H1 (cell line): Measurements from ENCODE around the gene ITIH1. TPM values are rescaled to one million over a fixed set of nuclear protein-coding genes. Genes with fewer than 3 reads are reported as not detected.

Source experiments
- CTCF ChIA-PET: fragments of 300-600 bp; sonication (Branson Sonifier 250); formaldehyde crosslinking; loops from one replicate; lab custom pipeline; 2021; ENCODE audit not compliant: partially characterized antibody; lab: Charles Lee
- POLR2A ChIA-PET: fragments of 300-600 bp; sonication (Branson Sonifier 250); formaldehyde crosslinking; loops from one replicate; lab custom pipeline; 2021; ENCODE audit warnings: inconsistent platforms; ENCODE audit not compliant: partially characterized antibody; lab: Charles Lee
- DNase-seq, 2 experiments: peaks; one replicate each; pipeline versions ENCODE4 v3.0.0 to v3.0.0-alpha.2; 2010 to 2022; ENCODE audit warnings: low spot score in 2 of 2, low read depth in 1 of 2, mixed read lengths in 1 of 2
- FAIRE-seq: peaks from 2 replicates; lab custom pipeline; 2011; peaks lifted over from hg19 to GRCh38; lab: Jason Lieb, UNC
- H2AFZ ChIP-seq: 2 replicates; pipeline ENCODE4 v1.8.1; 2012; ENCODE audit warnings: low read length, inconsistent platforms
- H2AK5ac ChIP-seq: 2 replicates; pipeline ENCODE4 v1.6.1; 2013; ENCODE audit warnings: low read depth, low read length
- H2BK120ac ChIP-seq: replicated peaks from 2 replicates; pipeline ENCODE3; 2013; ENCODE audit warnings: low read depth, low read length, inconsistent platforms
- H2BK12ac ChIP-seq: 2 replicates; pipeline ENCODE4 v1.6.1; 2013; ENCODE audit warnings: low read depth, low read length
- H2BK15ac ChIP-seq: 2 replicates; pipeline ENCODE4 v1.6.1; 2013; ENCODE audit warnings: low read length
- H2BK20ac ChIP-seq: 2 replicates; pipeline ENCODE4 v1.6.1; 2013; ENCODE audit warnings: low read length
- H2BK5ac ChIP-seq: 2 replicates; pipeline ENCODE4 v1.6.1; 2013; ENCODE audit warnings: low read depth, low read length
- H3K14ac ChIP-seq: 2 replicates; pipeline ENCODE4 v1.6.1; 2013; ENCODE audit warnings: inconsistent platforms; ENCODE audit not compliant: insufficient read length
- H3K18ac ChIP-seq: 2 replicates; pipeline ENCODE4 v1.6.1; 2013; ENCODE audit warnings: low read length; ENCODE audit errors: extremely low read depth
- H3K23ac ChIP-seq: 2 replicates; pipeline ENCODE4 v1.6.1; 2013; ENCODE audit warnings: inconsistent platforms; ENCODE audit not compliant: insufficient read length
- H3K23me2 ChIP-seq: 2 replicates; pipeline ENCODE4 v1.6.1; 2013; ENCODE audit warnings: low read depth, low read length
- H3K27ac ChIP-seq: 2 replicates; pipeline ENCODE4 v1.6.1; 2011; ENCODE audit warnings: low read depth, low read length, inconsistent platforms
- H3K27me3 ChIP-seq, 4 experiments: replicated peaks in 1 of 4; 1 replicate in 1 of 4; 2 replicates in 3 of 4; pipeline versions ENCODE4 v1.6.1 to v1.8.1; 2011 to 2013; ENCODE audit warnings: low read length in 3 of 4, mild to moderate bottlenecking in 3 of 4, inconsistent platforms in 2 of 4, mixed read lengths in 2 of 4, moderate library complexity in 1 of 4; ENCODE audit not compliant: control insufficient read depth in 3 of 4, insufficient read depth in 3 of 4; ENCODE audit errors: extremely low read depth in 1 of 4
- H3K36me3 ChIP-seq, 4 experiments: 2 replicates each; pipeline versions ENCODE4 v1.6.1 to v1.8.1; 2011 to 2013; ENCODE audit warnings: mild to moderate bottlenecking in 4 of 4, low read length in 3 of 4, moderate library complexity in 2 of 4, control low read depth in 1 of 4, inconsistent platforms in 1 of 4; ENCODE audit not compliant: insufficient read depth in 4 of 4, control insufficient read depth in 2 of 4
- H3K4ac ChIP-seq: replicated peaks from 2 replicates; pipeline ENCODE3; 2013; ENCODE audit warnings: low read length, low read depth, mixed read lengths, inconsistent platforms; ENCODE audit not compliant: insufficient read length
- H3K4me1 ChIP-seq, 4 experiments: replicated peaks in 1 of 4; 1 replicate in 1 of 4; 2 replicates in 3 of 4; pipeline versions ENCODE4 v1.6.1 to v1.8.1; 2011 to 2013; ENCODE audit warnings: low read length in 3 of 4, inconsistent platforms in 2 of 4, mixed read lengths in 1 of 4; ENCODE audit not compliant: insufficient read depth in 4 of 4, control insufficient read depth in 3 of 4
- H3K4me2 ChIP-seq, 2 experiments: 2 replicates each; pipeline versions ENCODE4 v1.6.1 to v1.8.1; 2011 to 2013; ENCODE audit warnings: low read depth in 2 of 2, low read length in 2 of 2, control low read depth in 1 of 2, inconsistent platforms in 1 of 2, mild to moderate bottlenecking in 1 of 2; ENCODE audit not compliant: insufficient read depth in 1 of 2
- H3K4me3 ChIP-seq, 4 experiments: fragments of 200-600, 300-600 bp in 1 of 4; sonication (generic), shearing (Covaris generic), sonication (Bioruptor Twin) in 1 of 4; 2 replicates each; pipeline versions ENCODE4 v1.5.1 to v1.8.1; 2011 to 2016; ENCODE audit warnings: low read length in 4 of 4, low read depth in 3 of 4, control low read depth in 2 of 4, inconsistent platforms in 2 of 4, mild to moderate bottlenecking in 2 of 4, mixed read lengths in 1 of 4, moderate library complexity in 1 of 4; ENCODE audit not compliant: insufficient read depth in 2 of 4; ENCODE audit errors: extremely low read depth in 1 of 4
- H3K56ac ChIP-seq: replicated peaks from 2 replicates; pipeline ENCODE3; 2013; ENCODE audit warnings: low read depth, mild to moderate bottlenecking, mixed read lengths, low read length, inconsistent platforms; ENCODE audit not compliant: insufficient read length
- H3K79me1 ChIP-seq: 2 replicates; pipeline ENCODE4 v1.6.1; 2013; ENCODE audit warnings: low read depth, low read length, control low read depth
- H3K79me2 ChIP-seq, 2 experiments: 2 replicates each; pipeline versions ENCODE4 v1.6.1 to v1.8.1; 2012 to 2013; ENCODE audit warnings: low read length in 2 of 2, mild to moderate bottlenecking in 2 of 2, inconsistent platforms in 1 of 2; ENCODE audit not compliant: insufficient read depth in 2 of 2, control insufficient read depth in 1 of 2
- H3K9ac ChIP-seq, 4 experiments: replicated peaks in 1 of 4; 1 replicate in 1 of 4; 2 replicates in 3 of 4; pipeline versions ENCODE4 v1.6.1 to v1.8.1; 2011 to 2013; ENCODE audit warnings: low read depth in 3 of 4, low read length in 3 of 4, control low read depth in 2 of 4, mild to moderate bottlenecking in 2 of 4, moderate library complexity in 2 of 4, inconsistent platforms in 1 of 4; ENCODE audit errors: extremely low read depth in 1 of 4
- H3K9me3 ChIP-seq, 2 experiments: 2 replicates each; pipeline versions ENCODE4 v1.6.1 to v1.8.1; 2012 to 2013; ENCODE audit warnings: mild to moderate bottlenecking in 2 of 2, moderate library complexity in 2 of 2, control low read depth in 1 of 2, inconsistent platforms in 1 of 2, low read depth in 1 of 2, low read length in 1 of 2, mixed read lengths in 1 of 2; ENCODE audit not compliant: insufficient read depth in 2 of 2
- H4K20me1 ChIP-seq, 2 experiments: replicated peaks in 1 of 2; 2 replicates each; pipeline versions ENCODE3 to v1.8.1; 2011 to 2013; ENCODE audit warnings: inconsistent platforms in 2 of 2, low read length in 2 of 2, mild to moderate bottlenecking in 1 of 2; ENCODE audit not compliant: insufficient read depth in 2 of 2, control insufficient read depth in 1 of 2
- H4K5ac ChIP-seq: 2 replicates; pipeline ENCODE4 v1.6.1; 2013; ENCODE audit warnings: low read length, low read depth, mixed read lengths, inconsistent platforms; ENCODE audit not compliant: insufficient read length
- H4K8ac ChIP-seq: 2 replicates; pipeline ENCODE4 v1.8.0; 2013; ENCODE audit warnings: mild to moderate bottlenecking, moderate library complexity, low read length, inconsistent platforms; ENCODE audit not compliant: insufficient read depth; ENCODE audit errors: extremely low read depth
- H4K91ac ChIP-seq: replicated peaks from 2 replicates; pipeline ENCODE3; 2013; ENCODE audit warnings: low read length, mixed read lengths, inconsistent platforms; ENCODE audit not compliant: insufficient read length
- HDAC6 ChIP-seq: IDR thresholded peaks from one replicate; pipeline ENCODE4 v1.7.1; 2012; ENCODE audit warnings: low read depth, mild to moderate bottlenecking, inconsistent platforms, low read length, moderate library complexity
- YY1 ChIP-seq: IDR thresholded peaks from 2 replicates; pipeline ENCODE4 v1.6.1; 2011; ENCODE audit warnings: low read depth, mild to moderate bottlenecking, low read length
- WGBS, 2 experiments: shearing (Covaris generic) in 1 of 2; methylation state at CpG; one replicate each; pipeline versions ENCODE4 v1.1.6 to v1.1.7; 2013 to 2015; ENCODE audit warnings: low lambda C conversion rate in 2 of 2, mixed read lengths in 2 of 2, inconsistent platforms in 1 of 2, low coverage in 1 of 2, missing lambda C conversion rate in 1 of 2; ENCODE audit not compliant: insufficient replicate concordance in 2 of 2, insufficient coverage in 1 of 2, insufficient read length in 1 of 2; ENCODE audit errors: extremely low coverage in 1 of 2, missing lambda C conversion rate in 1 of 2; 5-methylcytosine and 5-hydroxymethylcytosine counted together
- polyA plus RNA-seq, 7 experiments: library from polyadenylated mRNA; depleted of rRNA in 3 of 7; stranded (reverse) in 5 of 7; unstranded in 2 of 7; fragments of >200 nt in 5 of 7; fragments of 200-250 nt in 2 of 7; gene quantifications; 1 replicate in 5 of 7; 2 replicates in 1 of 7; 4 replicates in 1 of 7; pipeline versions ENCODE4 v1.2.1 to v1.2.3, GENCODE V29; 2011 to 2013; ENCODE audit warnings: missing spikeins in 2 of 7, mixed read lengths in 2 of 7
- total RNA-seq: library from RNA; stranded (reverse); fragmentation: NEBNext Ultra II Directional; extraction: Animal tissue kit (Norgen Biotek cat#: 25700); gene quantifications from 2 replicates; pipeline ENCODE4 v1.2.1, GENCODE V29; 2021

ITIH1 gene
- total and polyA plus RNA-seq, 2 of the 8 experiments (the other 6 are each of a cell fraction or from before 2014, with no cell fraction given) = not detected

DNA sequence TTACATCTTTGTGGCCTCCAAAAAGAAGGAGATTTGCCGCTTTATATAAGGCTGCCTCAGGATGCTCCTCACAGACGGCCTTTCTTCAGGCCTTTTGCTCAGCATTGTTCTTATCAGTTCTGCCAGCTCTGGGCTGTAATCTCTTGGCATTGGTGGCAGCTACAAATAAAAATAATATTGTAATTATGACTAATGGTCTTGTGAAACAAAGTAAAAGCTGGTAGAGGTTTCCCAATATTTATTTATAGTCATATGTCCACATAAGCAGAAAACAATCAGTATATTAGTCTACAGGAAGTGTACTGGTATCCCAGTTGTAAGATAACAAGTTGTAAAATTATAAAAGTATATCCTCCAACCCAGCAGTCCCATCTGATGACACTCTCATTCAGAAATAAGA lies 13.9 kb upstream of the ITIH1 start:
- Histone ChIP-seq H4K5ac (no peak overlapping the region), H3K23me2 (no peaks in the 10 kb centered on the region), H3K27ac (no peak overlapping the region), H3K36me3 (peaks cover 15 to 70% (median 49%) of the 10 kb centered on the region in 4 experiments; a peak in 7 of 8 replicates), H2BK5ac (no peak overlapping the region), H2AFZ (no peak overlapping the region), H2BK20ac (no peak overlapping the region), H2AK5ac (no peak overlapping the region), H2BK12ac (no peak overlapping the region), H3K4me1 (no peaks in the 10 kb centered on the region), H4K91ac (no peak overlapping the region), H2BK15ac (no peak overlapping the region), H3K9me3 (no peaks in the 10 kb centered on the region), H3K4me3 (no peak overlapping the region), H3K9ac (no peak overlapping the region), H4K20me1 (peaks cover 0 to 2% of the 10 kb centered on the region in 2 experiments), H3K79me2 (peaks cover 0 to 4% of the 10 kb centered on the region in 2 experiments; a peak in 1 of 4 replicates), H3K14ac (no peak overlapping the region), H3K4ac (no peak overlapping the region), H3K56ac (no peak overlapping the region), H2BK120ac (no peak overlapping the region), H3K18ac (no peak overlapping the region), H4K8ac (no peak overlapping the region), H3K79me1 (peaks cover 3% of the 10 kb centered on the region; the same call in 1 of the 2 replicates), H3K23ac (no peak overlapping the region), H3K4me2 (no peak overlapping the region), H3K27me3 (no peaks in the 10 kb centered on the region)
- ChIA-PET POLR2A (interaction anchor here (1.3 kb wide), 1 partner anchor 10 kb away, joined by 4 read pairs; no protein-coding TSS in a partner anchor), CTCF (interaction anchor here (0.7 to 1.5 kb wide), 3 partner anchors 23 to 68 kb away, joined by 3 to 5 read pairs (median 3); no protein-coding TSS in a partner anchor)
- TF ChIP-seq YY1 (no peak), HDAC6 (no peak)
- WGBS, 2 experiments = 88% methylated on average over 2 of the region's 2 CpGs; no CpG with 5 or more reads in 1 of the 2 experiments
- DNase-seq = no peak
- FAIRE-seq = no peak
